Epithelial cell of prostate (primary cell): Measurements from ENCODE around the gene PTGR1.
"Not testable (repeated sequence)": the region's sequence is repeated elsewhere in the genome, so short reads cannot be mapped to it uniquely, and the experiment has no call there.

Experiments
- DNase-seq: peaks from one replicate; pipeline ENCODE4 v3.0.0-alpha.2; 2011; ENCODE audit warnings: low read depth, low spot score
- H3K27ac ChIP-seq: fragments of 450-650 bp; 2 replicates; pipeline ENCODE4 v1.5.1; 2017; ENCODE audit warnings: mild to moderate bottlenecking

The PTGR1 gene

GRCh38 chr9:111617349-111617748 is 17.9 kb upstream of the PTGR1 start:
- not testable (repeated sequence) for H3K27ac ChIP-seq, DNase-seq

- DNase-seq = no peak
- H3K27ac ChIP-seq = no peak overlapping the region
Observed at GRCh38 chr9:111615928-111616327, 16.5 kb upstream of the PTGR1 start.

DNA sequence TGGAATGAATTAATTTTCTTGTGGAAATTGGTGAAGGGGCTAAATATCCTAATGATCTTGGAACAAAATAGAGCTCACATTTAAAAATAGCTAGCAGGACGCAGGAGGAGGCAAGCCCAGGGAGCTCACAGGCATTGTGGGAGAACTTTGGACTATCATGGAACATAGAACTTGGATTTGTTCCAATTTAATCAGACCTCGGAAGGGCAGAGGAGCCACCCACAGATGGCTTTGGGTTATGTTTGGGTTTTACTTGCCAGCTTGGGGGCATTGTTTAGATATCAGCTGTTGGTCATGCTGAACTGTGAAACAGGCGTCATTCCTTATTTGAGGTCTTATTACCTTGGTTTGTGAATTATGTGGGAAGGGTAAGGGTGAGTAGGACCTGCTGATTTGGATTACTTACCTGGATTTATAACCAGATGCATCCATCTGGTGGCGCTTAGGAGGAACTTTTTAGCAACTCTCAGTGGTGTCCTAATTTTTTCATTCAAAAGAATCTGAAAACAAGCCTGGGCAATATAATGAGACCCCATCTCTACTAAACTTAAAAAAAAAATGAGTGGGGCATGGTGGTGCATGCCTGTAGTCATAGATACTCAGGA is 14.1 kb upstream of the PTGR1 start:
- no peak for DNase-seq
- H3K27ac ChIP-seq = no peak overlapping the region

GRCh38 chr9:111610845-111611244 is 11.4 kb upstream of the PTGR1 start:
- DNase-seq = no peak
- H3K27ac ChIP-seq = no peak overlapping the region

DNA sequence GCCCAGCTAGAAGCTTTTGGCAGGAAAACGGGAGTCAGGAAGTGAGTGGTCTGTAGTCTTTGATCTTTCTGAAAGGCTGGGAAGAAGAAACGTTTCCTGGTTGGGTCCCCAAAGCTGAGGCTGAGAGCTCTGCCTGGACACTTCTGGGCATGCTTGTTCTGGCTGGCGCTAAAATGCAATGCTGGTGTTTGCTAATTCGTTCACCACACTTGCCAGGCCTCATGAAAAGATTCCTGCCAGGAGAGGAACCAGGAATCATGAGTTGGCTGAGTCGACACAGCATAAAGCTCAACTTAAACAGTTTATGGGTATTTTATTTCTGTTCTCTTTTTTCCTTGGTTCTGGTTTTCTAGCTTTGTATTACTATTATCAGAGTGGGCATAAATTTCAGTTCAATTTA is 10.7 kb upstream of the PTGR1 start:
- DNase-seq = no peak
- H3K27ac ChIP-seq = peak overlapping the region; percentile 8

GRCh38 chr9:111605041-111605559 is 5.7 kb upstream of the PTGR1 start:
- no peak for DNase-seq
- H3K27ac ChIP-seq = no peak overlapping the region

- no peak for DNase-seq
- H3K27ac ChIP-seq = no peak overlapping the region
Observed at GRCh38 chr9:111604054-111604615, 4.7 kb upstream of the PTGR1 start.

- DNase-seq = no peak
- H3K27ac ChIP-seq = no peak overlapping the region
Observed at GRCh38 chr9:111603041-111603440, 3.6 kb upstream of the PTGR1 start.

DNA sequence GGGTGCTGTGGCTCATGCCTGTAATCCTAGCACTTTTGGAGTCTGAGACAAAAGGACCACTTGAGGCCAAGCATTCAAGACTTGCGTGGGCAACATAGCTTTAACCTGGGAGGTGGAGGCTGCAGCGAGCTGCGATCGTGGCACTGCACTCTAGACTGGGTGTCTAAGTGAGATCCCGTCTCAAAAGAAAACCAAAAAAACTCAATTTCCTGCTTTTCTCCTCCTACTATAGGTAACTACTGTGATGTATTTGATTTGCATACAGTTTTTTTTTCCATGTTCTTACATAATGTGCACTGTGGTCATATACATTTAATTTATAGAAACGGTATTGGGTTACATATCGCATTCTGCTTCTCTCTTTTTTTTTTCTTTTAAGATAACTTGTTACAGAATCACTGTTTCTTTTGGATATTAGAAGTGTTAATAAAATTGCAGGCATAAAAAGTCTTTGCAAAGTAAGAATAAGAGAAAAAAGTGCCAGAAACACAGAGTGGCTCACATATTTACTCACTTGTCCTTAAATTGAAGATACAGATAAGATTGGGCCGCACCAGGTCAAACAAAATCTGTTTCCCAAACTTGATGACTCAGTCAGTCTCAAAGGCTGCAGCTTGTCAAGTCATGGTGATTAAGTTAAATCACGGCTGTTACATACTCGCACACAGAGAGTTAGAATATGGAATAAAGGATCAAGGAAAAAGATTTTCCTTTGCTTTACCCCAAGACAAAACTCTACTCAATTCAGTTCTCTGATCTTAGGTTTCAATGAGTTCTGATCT is 2.0 kb upstream of the PTGR1 start:
- H3K27ac ChIP-seq = peak overlapping the region; percentile 31
- no peak for DNase-seq

- DNase-seq = no peak
- H3K27ac ChIP-seq = peak overlapping the region; percentile 69
Observed at GRCh38 chr9:111599955-111600343, 502 bp upstream of the PTGR1 start.

DNA sequence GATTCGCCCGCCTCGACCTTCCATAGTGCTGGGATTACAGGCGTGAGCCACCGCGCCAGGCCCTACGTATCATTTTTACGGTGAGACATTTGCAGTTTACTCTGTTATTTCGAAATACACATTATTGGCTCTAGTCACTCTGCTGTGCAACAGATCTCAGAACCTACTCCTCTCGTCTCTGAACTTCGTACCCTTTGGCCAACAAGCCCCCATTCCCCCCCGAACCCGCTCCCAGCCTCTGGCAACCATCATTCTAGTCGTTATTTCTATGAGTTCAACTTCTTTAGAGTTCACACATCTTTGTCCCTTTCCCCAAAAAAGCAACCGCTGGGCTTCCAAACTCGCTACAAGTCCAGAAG is 735 bp downstream of the PTGR1 start:
- no peak for DNase-seq
- H3K27ac ChIP-seq = peak overlapping the region; percentile 69

GRCh38 chr9:111597852-111598732 is 1.4 kb downstream of the PTGR1 start:
- DNase-seq = no peak

GRCh38 chr9:111588846-111589245 is 10.6 kb downstream of the PTGR1 start:
- DNase-seq = no peak
- H3K27ac ChIP-seq = no peak overlapping the region

More at GRCh38 chr9:111597852-111598732, 1.4 kb downstream of the PTGR1 start:
- peak overlapping the region; percentile 69 for H3K27ac ChIP-seq

GRCh38 chr9:111586378-111586777 is 13.1 kb downstream of the PTGR1 start:
- no peak for DNase-seq
- no peak overlapping the region for H3K27ac ChIP-seq

- no peak for DNase-seq
- no peak overlapping the region for H3K27ac ChIP-seq
Observed at GRCh38 chr9:111582888-111583287, 16.6 kb downstream of the PTGR1 start.

- no peak for DNase-seq
- H3K27ac ChIP-seq = no peak overlapping the region
Observed at GRCh38 chr9:111572950-111573604, 26.4 kb downstream of the PTGR1 start.

GRCh38 chr9:111568127-111568526 is 31.3 kb downstream of the PTGR1 start:
- not testable (repeated sequence) for H3K27ac ChIP-seq, DNase-seq

DNA sequence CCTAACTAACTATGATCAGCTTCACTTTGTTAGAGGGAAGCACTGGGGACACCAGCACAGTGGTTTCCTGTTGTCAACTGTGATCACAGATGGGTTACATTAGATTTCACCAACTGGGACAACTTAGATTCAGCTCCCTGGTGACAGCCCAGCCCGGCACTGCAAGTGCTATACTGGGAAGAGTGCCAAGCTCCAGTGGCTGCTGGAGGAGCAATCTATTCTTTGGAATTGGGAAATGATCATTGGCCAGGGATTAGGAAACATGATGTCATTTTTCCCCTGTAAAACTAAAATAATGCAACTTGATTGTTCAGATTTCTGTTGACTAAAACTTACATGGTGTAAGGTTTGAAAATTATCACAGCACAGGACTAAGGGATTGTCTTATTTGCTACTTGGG is 33.2 kb downstream of the PTGR1 start:
- no peak for DNase-seq
- H3K27ac ChIP-seq = no peak overlapping the region

DNA sequence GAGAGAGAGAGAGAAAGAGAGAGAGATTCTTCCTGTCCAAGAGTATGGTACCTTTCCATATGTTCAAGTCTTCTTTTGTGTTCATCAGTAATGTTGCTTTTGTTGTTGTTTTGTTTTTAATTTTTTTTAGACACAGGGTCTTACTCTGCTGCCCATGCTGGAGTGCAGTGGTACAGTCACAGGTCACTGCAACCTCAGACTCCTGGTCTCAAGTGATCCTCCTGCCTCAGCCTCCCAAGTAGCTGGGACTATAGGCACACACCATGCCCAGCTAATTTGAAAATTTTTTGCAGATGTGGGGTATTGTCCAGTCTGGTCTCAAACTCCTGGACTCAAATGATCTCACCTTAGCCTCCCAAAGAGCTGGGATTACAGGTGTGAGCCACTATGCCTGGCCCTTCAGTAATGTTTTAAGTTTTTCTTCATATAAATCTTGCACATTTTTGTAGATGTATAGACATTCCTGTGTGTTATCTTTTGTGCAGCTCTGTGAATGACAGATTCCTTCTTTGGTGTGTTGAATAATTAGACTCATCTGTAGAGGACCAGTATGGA is 38.2 kb downstream of the PTGR1 start:
- H3K27ac ChIP-seq = no peak overlapping the region
- no peak for DNase-seq
